ENCODE measurements around the gene SUMO3.

Gene SUMO3

GRCh38 chr21:44762221-44763049 lies 55.4 kb downstream of the SUMO3 start:
- H3K9ac ChIP-seq (ENCODE audit: low read length), result no peak overlapping the region
- no peaks in the 10 kb centered on the region for H3F3A ChIP-seq (ENCODE audit: insufficient read depth, low read length)
- no peaks in the 10 kb centered on the region for H3K9me2 ChIP-seq (ENCODE audit: low read depth, low read length)
- no peak overlapping the region for H3K4me2 ChIP-seq (ENCODE audit: low read length)
- H3K36me3 ChIP-seq (ENCODE audit: insufficient read depth, low read length), result no peaks in the 10 kb centered on the region
- TF ChIP-seq EZH2 (IDR thresholded peaks at IDR 0.05; ENCODE audit: borderline replicate concordance, low read length) (no peak), CTCF (IDR thresholded peaks at IDR 0.05; ENCODE audit: low read length) (no peak)
- no peaks in the 10 kb centered on the region for H3K79me2 ChIP-seq (ENCODE audit: insufficient read depth, low read length)
- no peaks in the 10 kb centered on the region for H3K9me3 ChIP-seq (ENCODE audit: low read length)
- no peaks in the 10 kb centered on the region for H4K20me1 ChIP-seq (ENCODE audit: insufficient read depth, low read length)
- no peak overlapping the region for H2AFZ ChIP-seq (ENCODE audit: low read length)
- no peaks in the 10 kb centered on the region for H3K4me1 ChIP-seq (ENCODE audit: insufficient read depth, low read length, severe bottlenecking)
- H3K4me3 ChIP-seq (ENCODE audit: low read depth, low read length, poor library complexity, severe bottlenecking), result no peak overlapping the region
- H3K27ac ChIP-seq (ENCODE audit: low read depth, low read length, poor library complexity, severe bottlenecking), result no peak overlapping the region
- no peaks in the 10 kb centered on the region; the same call in 1 of the 2 replicates for H3K27me3 ChIP-seq (ENCODE audit: insufficient read depth, low read length)

GRCh38 chr21:44761747-44762208 lies 56.1 kb downstream of the SUMO3 start:
- Histone ChIP-seq H2AFZ (ENCODE audit: low read length) (no peak overlapping the region), H3K79me2 (ENCODE audit: insufficient read depth, low read length) (no peaks in the 10 kb centered on the region), H3K9me3 (ENCODE audit: low read length) (no peaks in the 10 kb centered on the region), H3K4me1 (ENCODE audit: insufficient read depth, low read length, severe bottlenecking) (no peaks in the 10 kb centered on the region), H3K4me2 (ENCODE audit: low read length) (peak overlapping the region; percentile 34; the same call in 1 of the 2 replicates), H3K27me3 (ENCODE audit: insufficient read depth, low read length) (no peaks in the 10 kb centered on the region; the same call in 1 of the 2 replicates), H3K4me3 (ENCODE audit: low read depth, low read length, poor library complexity, severe bottlenecking) (no peak overlapping the region), H3F3A (ENCODE audit: insufficient read depth, low read length) (no peaks in the 10 kb centered on the region), H3K36me3 (ENCODE audit: insufficient read depth, low read length) (no peaks in the 10 kb centered on the region), H3K9ac (ENCODE audit: low read length) (no peak overlapping the region), H3K9me2 (ENCODE audit: low read depth, low read length) (no peaks in the 10 kb centered on the region), H3K27ac (ENCODE audit: low read depth, low read length, poor library complexity, severe bottlenecking) (no peak overlapping the region), H4K20me1 (ENCODE audit: insufficient read depth, low read length) (no peaks in the 10 kb centered on the region)
- TF ChIP-seq CTCF (IDR thresholded peaks at IDR 0.05; ENCODE audit: low read length) (no peak), EZH2 (IDR thresholded peaks at IDR 0.05; ENCODE audit: borderline replicate concordance, low read length) (no peak)

- Histone ChIP-seq H3K27ac (ENCODE audit: low read depth, low read length, poor library complexity, severe bottlenecking) (no peak overlapping the region), H4K20me1 (ENCODE audit: insufficient read depth, low read length) (no peaks in the 10 kb centered on the region), H3K9me3 (ENCODE audit: low read length) (no peaks in the 10 kb centered on the region), H2AFZ (ENCODE audit: low read length) (no peak overlapping the region), H3K27me3 (ENCODE audit: insufficient read depth, low read length) (no peaks in the 10 kb centered on the region; the same call in 1 of the 2 replicates), H3K36me3 (ENCODE audit: insufficient read depth, low read length) (no peaks in the 10 kb centered on the region), H3K9me2 (ENCODE audit: low read depth, low read length) (no peaks in the 10 kb centered on the region), H3K9ac (ENCODE audit: low read length) (no peak overlapping the region), H3K4me2 (ENCODE audit: low read length) (peak overlapping the region; percentile 34; the same call in 1 of the 2 replicates), H3K4me3 (ENCODE audit: low read depth, low read length, poor library complexity, severe bottlenecking) (no peak overlapping the region), H3F3A (ENCODE audit: insufficient read depth, low read length) (no peaks in the 10 kb centered on the region), H3K79me2 (ENCODE audit: insufficient read depth, low read length) (no peaks in the 10 kb centered on the region), H3K4me1 (ENCODE audit: insufficient read depth, low read length, severe bottlenecking) (no peaks in the 10 kb centered on the region)
- TF ChIP-seq CTCF (IDR thresholded peaks at IDR 0.05; ENCODE audit: low read length) (peak; percentile 66), EZH2 (IDR thresholded peaks at IDR 0.05; ENCODE audit: borderline replicate concordance, low read length) (no peak)
Measured at GRCh38 chr21:44761011-44761729, 56.7 kb downstream of the SUMO3 start.

Measured in OCI-LY1 (cell line).